Stimulated activated memory B cell treated with anti-CD40 and anti-IgM and Interleukin-4, amounts not matched to agents 10 μg/mL and 1 μg/mL and 100 μg/mL, for 72 hours (primary cell): ENCODE data around the gene CCDC30.

ENCODE experiments used
- ATAC-seq: fragments of 150-1000 bp; cut with Tn5 transposase; 2 replicates; pipeline ENCODE4 v1.10.0; 2021
- H3K27ac Mint-ChIP-seq: one replicate; pipeline ENCODE4 v1.8.0; 2022; ENCODE audit warnings: mild to moderate bottlenecking, mixed read lengths
- H3K27me3 Mint-ChIP-seq: one replicate; pipeline ENCODE4 v1.8.0; 2022; ENCODE audit warnings: mixed read lengths
- H3K36me3 Mint-ChIP-seq: one replicate; pipeline ENCODE4 v1.8.0; 2022; ENCODE audit warnings: mixed read lengths
- H3K4me1 Mint-ChIP-seq: one replicate; pipeline ENCODE4 v1.8.0; 2022; ENCODE audit warnings: mixed read lengths
- H3K4me3 Mint-ChIP-seq: one replicate; pipeline ENCODE4 v1.8.0; 2022; ENCODE audit warnings: mild to moderate bottlenecking, moderate library complexity, mixed read lengths
- H3K9me3 Mint-ChIP-seq: one replicate; pipeline ENCODE4 v1.8.0; 2022; ENCODE audit warnings: mixed read lengths

The CCDC30 gene

GRCh38 chr1:42703888-42704464 lies 240.9 kb downstream of the CCDC30 start:
- no peak overlapping the region for H3K27ac Mint-ChIP-seq
- ATAC-seq = no peak
- H3K36me3 Mint-ChIP-seq = peaks cover 73% of the 10 kb centered on the region
- no peak overlapping the region for H3K4me3 Mint-ChIP-seq
- H3K9me3 Mint-ChIP-seq = peaks cover 3% of the 10 kb centered on the region
- no peaks in the 10 kb centered on the region for H3K27me3 Mint-ChIP-seq
- H3K4me1 Mint-ChIP-seq = no peaks in the 10 kb centered on the region
